Mucosa of rectum (tissue), 2 donors: ENCODE measurements around the gene GRIN2A.

Experiments used
- H3K27ac ChIP-seq, 2 donors: one replicate each; pipeline ENCODE4 v1.7.0; 2013; ENCODE audit warnings: inconsistent platforms in 2 of 2, low read depth in 2 of 2, low read length in 2 of 2
- H3K27me3 ChIP-seq, 2 donors: one replicate each; pipeline ENCODE4 v1.7.0; 2013; ENCODE audit warnings: low read length in 2 of 2; ENCODE audit not compliant: control insufficient read depth in 2 of 2, insufficient read depth in 2 of 2
- H3K36me3 ChIP-seq, 2 donors: one replicate each; pipeline ENCODE4 v1.7.0; 2013; ENCODE audit warnings: low read length in 2 of 2; ENCODE audit not compliant: control insufficient read depth in 2 of 2, insufficient read depth in 2 of 2
- H3K4me1 ChIP-seq, 2 donors: one replicate each; pipeline ENCODE4 v1.7.0; 2013; ENCODE audit warnings: low read length in 2 of 2, mild to moderate bottlenecking in 1 of 2; ENCODE audit not compliant: control insufficient read depth in 2 of 2, insufficient read depth in 2 of 2
- H3K4me3 ChIP-seq, 2 donors: one replicate each; pipeline ENCODE4 v1.7.0; 2013; ENCODE audit warnings: low read length in 2 of 2
- H3K9ac ChIP-seq, 2 donors: one replicate each; pipeline ENCODE4 v1.7.0; 2013; ENCODE audit warnings: low read length in 2 of 2, low read depth in 1 of 2, mild to moderate bottlenecking in 1 of 2
- H3K9me3 ChIP-seq, 2 donors: one replicate each; pipeline ENCODE4 v1.7.0; 2013; ENCODE audit warnings: low read length in 2 of 2; ENCODE audit not compliant: control insufficient read depth in 2 of 2
- donor health status: healthy.
- donor health status: Normal muscosa, but diverticular disease.

Gene GRIN2A

GRCh38 chr16:9980981-9981380 lies 201.2 kb downstream of the GRIN2A start:
- H3K27ac ChIP-seq = no peak overlapping the region
- H3K9me3 ChIP-seq = no peaks in the 10 kb centered on the region
- no peaks in the 10 kb centered on the region for H3K36me3 ChIP-seq
- no peak overlapping the region for H3K9ac ChIP-seq
- H3K4me1 ChIP-seq = no peaks in the 10 kb centered on the region
- H3K4me3 ChIP-seq = no peak overlapping the region
- no peaks in the 10 kb centered on the region for H3K27me3 ChIP-seq

DNA sequence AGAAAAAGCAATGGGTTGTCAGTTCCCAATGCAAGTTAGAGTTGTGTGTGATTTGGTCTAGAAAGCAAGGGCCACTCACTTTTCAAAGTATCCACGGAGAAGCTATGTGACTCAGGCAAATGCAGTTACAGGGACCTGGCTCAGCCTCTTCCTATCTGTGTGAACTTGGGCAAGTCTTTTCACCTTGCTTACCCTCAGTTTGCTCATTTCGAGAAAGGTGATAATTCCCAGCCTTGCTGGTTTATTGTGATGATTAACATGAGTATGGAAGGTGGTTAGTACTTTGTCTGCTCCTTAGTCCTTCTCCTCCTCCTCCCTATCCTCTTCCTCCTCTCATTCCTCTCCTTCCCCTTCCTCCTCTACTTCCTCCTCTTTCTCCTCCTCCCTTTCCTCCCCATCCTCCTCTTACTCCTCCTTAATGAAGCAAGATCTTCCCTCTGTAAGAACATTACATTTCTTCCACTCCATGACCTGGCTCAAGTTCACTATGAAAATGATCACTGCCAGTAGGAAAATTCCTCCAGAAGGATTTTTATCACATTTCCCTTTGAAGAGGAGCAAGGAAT lies 204.0 kb downstream of the GRIN2A start:
- Histone ChIP-seq H3K27me3 (no peaks in the 10 kb centered on the region), H3K9me3 (no peaks in the 10 kb centered on the region), H3K9ac (no peak overlapping the region), H3K4me1 (no peaks in the 10 kb centered on the region), H3K27ac (no peak overlapping the region), H3K36me3 (no peaks in the 10 kb centered on the region), H3K4me3 (no peak overlapping the region)

GRCh38 chr16:9977333-9977897 lies 204.8 kb downstream of the GRIN2A start:
- Histone ChIP-seq H3K4me1 (no peaks in the 10 kb centered on the region), H3K4me3 (no peak overlapping the region), H3K9ac (no peak overlapping the region)

DNA sequence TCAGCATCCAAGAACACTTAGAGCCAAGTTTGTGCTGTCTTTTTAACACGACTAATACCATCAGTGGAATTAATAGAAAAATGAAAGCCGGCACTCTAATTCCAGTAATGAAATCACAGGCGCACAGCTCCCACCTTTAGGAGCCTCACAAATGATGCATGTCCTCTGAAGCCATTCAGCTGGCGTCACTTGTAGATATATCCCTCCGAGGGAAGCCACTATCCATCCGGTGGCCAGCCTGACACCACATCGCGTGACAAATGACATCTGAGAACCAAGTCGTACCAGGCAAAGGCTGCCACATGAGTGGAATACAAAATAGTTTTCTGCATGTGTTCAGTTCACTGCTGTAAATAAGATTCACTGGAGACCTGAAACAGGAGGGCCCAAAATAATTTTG lies 205.6 kb downstream of the GRIN2A start:
- H3K27me3 ChIP-seq = no peaks in the 10 kb centered on the region
- no peaks in the 10 kb centered on the region for H3K36me3 ChIP-seq
- H3K4me1 ChIP-seq = no peaks in the 10 kb centered on the region
- no peak overlapping the region for H3K4me3 ChIP-seq
- no peak overlapping the region for H3K9ac ChIP-seq
- no peaks in the 10 kb centered on the region for H3K9me3 ChIP-seq
- H3K27ac ChIP-seq = no peak overlapping the region

More at GRCh38 chr16:9977333-9977897, 204.8 kb downstream of the GRIN2A start:
- Histone ChIP-seq H3K27me3 (no peaks in the 10 kb centered on the region), H3K27ac (no peak overlapping the region), H3K36me3 (no peaks in the 10 kb centered on the region), H3K9me3 (no peaks in the 10 kb centered on the region)

- Histone ChIP-seq H3K4me1 (no peaks in the 10 kb centered on the region), H3K27me3 (no peaks in the 10 kb centered on the region), H3K9ac (no peak overlapping the region), H3K27ac (no peak overlapping the region), H3K36me3 (no peaks in the 10 kb centered on the region), H3K4me3 (no peak overlapping the region), H3K9me3 (no peaks in the 10 kb centered on the region)
These were observed 210.3 kb downstream of the GRIN2A start for GRCh38 chr16:9971907-9972306.

DNA sequence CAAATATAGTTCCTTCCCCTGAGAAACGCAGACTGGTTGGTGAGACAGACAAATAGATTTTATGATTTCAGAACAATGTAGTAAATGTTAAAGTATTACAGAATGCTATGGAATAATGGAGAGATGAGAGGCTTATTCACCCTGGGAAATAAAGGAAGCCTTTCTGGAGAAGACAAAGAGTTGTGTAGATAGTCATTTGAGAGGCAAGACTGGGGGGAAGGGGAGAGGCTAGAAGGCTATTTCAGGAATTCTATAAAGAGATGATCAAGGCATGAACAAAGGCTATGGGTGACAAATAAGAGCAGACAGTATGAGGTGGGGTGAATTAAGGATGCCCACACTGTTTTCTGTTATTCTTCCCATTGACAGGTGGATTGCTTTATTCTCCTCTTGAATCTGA lies 211.4 kb downstream of the GRIN2A start:
- Histone ChIP-seq H3K9me3 (no peaks in the 10 kb centered on the region), H3K27ac (no peak overlapping the region), H3K36me3 (no peaks in the 10 kb centered on the region), H3K9ac (no peak overlapping the region), H3K27me3 (no peaks in the 10 kb centered on the region), H3K4me1 (no peaks in the 10 kb centered on the region), H3K4me3 (no peak overlapping the region)

GRCh38 chr16:9970244-9970643 lies 212.0 kb downstream of the GRIN2A start:
- Histone ChIP-seq H3K4me1 (no peaks in the 10 kb centered on the region), H3K36me3 (no peaks in the 10 kb centered on the region), H3K4me3 (no peak overlapping the region), H3K27ac (no peak overlapping the region), H3K9me3 (no peaks in the 10 kb centered on the region), H3K9ac (no peak overlapping the region), H3K27me3 (no peaks in the 10 kb centered on the region)

DNA sequence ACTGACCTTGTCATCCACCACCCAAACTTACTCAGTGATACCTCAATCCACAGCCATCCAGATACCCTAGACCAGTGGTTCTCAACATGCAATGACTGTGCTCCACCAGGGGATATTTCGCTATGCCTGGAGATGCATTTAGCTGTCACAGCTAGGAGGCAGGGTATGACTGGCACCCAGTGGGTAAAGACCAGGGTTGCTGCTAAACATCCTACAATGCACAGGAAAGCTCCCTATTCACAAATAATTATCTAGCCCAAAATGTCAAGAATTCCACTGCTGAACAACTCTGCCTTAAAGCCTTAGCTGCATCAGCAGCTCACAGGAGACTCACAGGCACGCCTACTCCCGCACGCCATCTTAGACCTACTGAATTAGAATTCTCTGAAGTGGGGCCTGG lies 212.6 kb downstream of the GRIN2A start:
- Histone ChIP-seq H3K4me1 (no peaks in the 10 kb centered on the region), H3K27me3 (no peaks in the 10 kb centered on the region), H3K36me3 (no peaks in the 10 kb centered on the region), H3K9me3 (no peaks in the 10 kb centered on the region), H3K4me3 (no peak overlapping the region), H3K27ac (no peak overlapping the region), H3K9ac (no peak overlapping the region)

GRCh38 chr16:9966569-9967157 lies 215.6 kb downstream of the GRIN2A start:
- Histone ChIP-seq H3K9ac (no peak overlapping the region), H3K4me3 (no peak overlapping the region), H3K27ac (no peak overlapping the region), H3K4me1 (no peaks in the 10 kb centered on the region), H3K9me3 (no peaks in the 10 kb centered on the region), H3K36me3 (no peaks in the 10 kb centered on the region), H3K27me3 (no peaks in the 10 kb centered on the region)

- Histone ChIP-seq H3K27me3 (no peaks in the 10 kb centered on the region), H3K27ac (no peak overlapping the region), H3K9me3 (no peaks in the 10 kb centered on the region), H3K4me1 (no peaks in the 10 kb centered on the region), H3K36me3 (no peaks in the 10 kb centered on the region), H3K9ac (no peak overlapping the region), H3K4me3 (no peak overlapping the region)
These were observed 217.1 kb downstream of the GRIN2A start for GRCh38 chr16:9965079-9965478.
